Endothelial cell (in vitro differentiated cells): ENCODE measurements around the gene ABCA3. TPM values are rescaled to one million over a fixed set of nuclear protein-coding genes. Genes with fewer than 3 reads are reported as not detected.

Source experiments
- DNase-seq: peaks from one replicate; pipeline ENCODE4 v3.0.0; 2021; ENCODE audit warnings: low spot score
- H3K27ac Mint-ChIP-seq: one replicate; pipeline ENCODE4 v1.8.0; 2021; ENCODE audit warnings: mixed read lengths, inconsistent platforms; ENCODE audit not compliant: unreplicated experiment
- H3K27me3 Mint-ChIP-seq: one replicate; pipeline ENCODE4 v1.8.0; 2021; ENCODE audit warnings: mild to moderate bottlenecking, moderate library complexity, mixed read lengths, inconsistent platforms; ENCODE audit not compliant: unreplicated experiment
- H3K36me3 Mint-ChIP-seq: one replicate; pipeline ENCODE4 v1.8.0; 2021; ENCODE audit warnings: mild to moderate bottlenecking, low read depth, mixed read lengths, inconsistent platforms; ENCODE audit not compliant: unreplicated experiment
- H3K4me1 Mint-ChIP-seq: one replicate; pipeline ENCODE4 v1.8.0; 2021; ENCODE audit warnings: mild to moderate bottlenecking, mixed read lengths, inconsistent platforms; ENCODE audit not compliant: unreplicated experiment
- H3K4me3 Mint-ChIP-seq: one replicate; pipeline ENCODE4 v1.8.0; 2021; ENCODE audit warnings: mild to moderate bottlenecking, mixed read lengths, inconsistent platforms; ENCODE audit not compliant: unreplicated experiment
- H3K9me3 Mint-ChIP-seq: one replicate; pipeline ENCODE4 v1.8.0; 2021; ENCODE audit warnings: mixed read lengths, inconsistent platforms; ENCODE audit not compliant: unreplicated experiment
- total RNA-seq: library from RNA; stranded (reverse); fragmentation: NEBNext Ultra II Directional; extraction: Animal tissue kit (Norgen Biotek cat#: 25700); gene quantifications from one replicate; pipeline ENCODE4 v1.2.1, GENCODE V29; 2021; ENCODE audit not compliant: unreplicated experiment
- TF ChIP-seq, protein P1 (sequence below): fragments of 200-600 bp; sonication (generic); IDR thresholded peaks from one replicate; pipeline ENCODE4 v1.5.0; 2021; ENCODE audit warnings: antibody characterized with exemption; ENCODE audit not compliant: unreplicated experiment

Gene ABCA3
- total RNA-seq, 1 donor from 2014 or later, result 10.4 TPM

DNA sequence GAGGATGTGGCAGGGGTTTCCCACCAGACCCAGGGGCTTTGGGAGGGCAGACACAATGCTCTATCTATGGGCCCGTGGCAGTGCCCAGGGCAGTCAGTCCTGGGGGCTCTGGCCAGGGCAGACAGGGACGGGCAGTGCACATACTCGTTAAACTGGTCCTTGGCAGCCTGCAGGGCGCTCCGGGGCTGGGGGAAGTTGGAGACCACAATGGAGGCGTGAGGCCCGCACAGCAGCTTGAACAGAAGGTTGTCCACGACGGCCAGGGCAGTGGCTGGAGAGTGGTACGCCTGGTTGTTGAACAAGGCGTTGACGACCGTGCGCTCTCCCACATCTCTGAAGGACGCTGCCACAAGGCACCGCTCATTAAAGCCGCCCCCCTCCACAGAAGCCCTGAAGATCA, 54.0 kb downstream of the ABCA3 start:
- no peak for DNase-seq
- Mint-ChIP-seq H3K27me3 (peaks cover 11% of the 10 kb centered on the region), H3K27ac (no peak overlapping the region), H3K36me3 (peaks cover 4% of the 10 kb centered on the region), H3K9me3 (no peaks in the 10 kb centered on the region), H3K4me3 (no peak overlapping the region), H3K4me1 (peaks cover 4% of the 10 kb centered on the region)
- TF ChIP-seq, protein P1, sequence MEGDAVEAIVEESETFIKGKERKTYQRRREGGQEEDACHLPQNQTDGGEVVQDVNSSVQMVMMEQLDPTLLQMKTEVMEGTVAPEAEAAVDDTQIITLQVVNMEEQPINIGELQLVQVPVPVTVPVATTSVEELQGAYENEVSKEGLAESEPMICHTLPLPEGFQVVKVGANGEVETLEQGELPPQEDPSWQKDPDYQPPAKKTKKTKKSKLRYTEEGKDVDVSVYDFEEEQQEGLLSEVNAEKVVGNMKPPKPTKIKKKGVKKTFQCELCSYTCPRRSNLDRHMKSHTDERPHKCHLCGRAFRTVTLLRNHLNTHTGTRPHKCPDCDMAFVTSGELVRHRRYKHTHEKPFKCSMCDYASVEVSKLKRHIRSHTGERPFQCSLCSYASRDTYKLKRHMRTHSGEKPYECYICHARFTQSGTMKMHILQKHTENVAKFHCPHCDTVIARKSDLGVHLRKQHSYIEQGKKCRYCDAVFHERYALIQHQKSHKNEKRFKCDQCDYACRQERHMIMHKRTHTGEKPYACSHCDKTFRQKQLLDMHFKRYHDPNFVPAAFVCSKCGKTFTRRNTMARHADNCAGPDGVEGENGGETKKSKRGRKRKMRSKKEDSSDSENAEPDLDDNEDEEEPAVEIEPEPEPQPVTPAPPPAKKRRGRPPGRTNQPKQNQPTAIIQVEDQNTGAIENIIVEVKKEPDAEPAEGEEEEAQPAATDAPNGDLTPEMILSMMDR, result no peak

- H3K4me3 Mint-ChIP-seq, result no peak overlapping the region
- DNase-seq, result no peak
These were observed 54.8 kb downstream of the ABCA3 start for GRCh38 chr16:2285731-2286191.

GRCh38 chr16:2284797-2285576, 55.5 kb downstream of the ABCA3 start:
- no peak overlapping the region for H3K4me3 Mint-ChIP-seq
- H3K27ac Mint-ChIP-seq, result no peak overlapping the region
- TF ChIP-seq, protein P1, result no peak
- peaks cover 4% of the 10 kb centered on the region for H3K4me1 Mint-ChIP-seq
- H3K9me3 Mint-ChIP-seq, result no peaks in the 10 kb centered on the region
- peaks cover 9% of the 10 kb centered on the region for H3K27me3 Mint-ChIP-seq
- peaks cover 6% of the 10 kb centered on the region for H3K36me3 Mint-ChIP-seq
- no peak for DNase-seq

More at GRCh38 chr16:2285731-2286191, 54.8 kb downstream of the ABCA3 start:
- Mint-ChIP-seq H3K4me1 (peaks cover 4% of the 10 kb centered on the region), H3K9me3 (no peaks in the 10 kb centered on the region), H3K27me3 (peaks cover 12% of the 10 kb centered on the region), H3K36me3 (peaks cover 4% of the 10 kb centered on the region), H3K27ac (no peak overlapping the region)
- TF ChIP-seq, protein P1, result no peak

DNA sequence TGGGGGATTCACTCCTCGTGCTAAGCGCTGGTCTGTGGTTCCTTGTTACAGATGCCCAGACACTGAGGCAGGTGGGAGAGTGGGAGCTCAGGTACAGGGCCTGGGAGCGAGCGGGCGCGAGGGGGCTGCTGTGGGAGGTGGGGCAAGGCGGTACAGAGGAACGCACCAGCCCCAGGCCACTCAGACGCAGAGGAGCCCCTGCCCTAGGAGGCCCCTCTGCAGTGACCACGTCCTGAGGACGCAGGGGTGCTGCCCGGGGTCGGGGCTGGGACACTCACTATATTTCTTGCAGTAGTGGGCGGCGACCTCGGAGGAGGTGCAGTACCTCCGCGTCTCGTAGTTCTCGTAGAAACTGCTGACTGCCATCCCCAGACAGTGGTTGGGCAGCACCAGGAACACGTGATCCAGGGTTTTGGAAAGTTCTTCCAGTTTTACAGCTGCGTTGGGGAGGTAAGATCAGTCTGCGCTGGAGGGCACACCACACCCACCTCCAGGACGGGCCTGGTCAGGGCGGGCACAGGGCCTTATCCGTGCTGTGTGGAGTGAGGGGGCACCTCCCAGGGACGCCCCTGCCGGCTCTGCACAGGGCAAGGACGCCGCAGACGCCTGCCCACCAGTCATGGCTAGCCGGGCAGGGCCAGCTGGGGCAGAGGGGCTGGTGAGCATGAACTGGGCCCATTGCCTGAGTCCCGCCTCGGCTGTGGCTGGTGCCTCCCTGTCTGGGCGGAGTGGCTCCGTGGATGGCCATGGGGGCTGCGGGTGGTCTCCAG, 56.3 kb downstream of the ABCA3 start:
- DNase-seq, result no peak
- Mint-ChIP-seq H3K4me3 (no peak overlapping the region), H3K9me3 (no peaks in the 10 kb centered on the region), H3K27me3 (peaks cover 12% of the 10 kb centered on the region), H3K27ac (no peak overlapping the region), H3K4me1 (peaks cover 4% of the 10 kb centered on the region), H3K36me3 (peaks cover 11% of the 10 kb centered on the region)
- TF ChIP-seq, protein P1, result no peak
